A549 (cell line): Measurements from ENCODE around the gene SYAP1.

Experiments
- BHLHE40 ChIP-seq: IDR thresholded peaks from 2 replicates; pipeline ENCODE4 v1.6.1; 2012; ENCODE audit warnings: low read depth, low read length, inconsistent platforms
- FOSB ChIP-seq: fragments of 250-450 bp; sonication (Bioruptor Pico); IDR thresholded peaks from 2 replicates; pipeline ENCODE4 v1.5.0; 2020; ENCODE audit warnings: mild to moderate bottlenecking, moderate library complexity
- PHF8 ChIP-seq: fragments of 200-600 bp; sonication (generic); IDR thresholded peaks from 2 replicates; pipeline ENCODE4 v1.6.1; 2016; ENCODE audit warnings: low read depth, mild to moderate bottlenecking, antibody characterized with exemption, moderate library complexity, borderline replicate concordance
- RAD21 ChIP-seq, 2 experiments: fragments of >200 bp in 1 of 2; sonication (Bioruptor Twin) in 1 of 2; formaldehyde crosslinking in 1 of 2; IDR thresholded peaks in 1 of 2; conservative IDR thresholded peaks in 1 of 2; 2 replicates in 1 of 2; 3 replicates in 1 of 2; pipeline ENCODE4 v1.6.1; 2012 to 2018; ENCODE audit warnings: inconsistent platforms in 1 of 2
- RFX5 ChIP-seq: fragments of 450-650 bp; IDR thresholded peaks from 2 replicates; pipeline ENCODE4 v1.7.1; 2014; ENCODE audit warnings: antibody characterized with exemption, mild to moderate bottlenecking, moderate library complexity
- ZC3H11A ChIP-seq: fragments of 450-650 bp; IDR thresholded peaks from 2 replicates; pipeline ENCODE4 v1.6.1; 2014; ENCODE audit warnings: antibody characterized with exemption, mild to moderate bottlenecking
- TF ChIP-seq, protein P1 (sequence below): fragments of >200 bp; sonication (Bioruptor Twin); formaldehyde crosslinking; IDR thresholded peaks from 3 replicates; pipeline ENCODE4 v1.5.1; 2016
- TF ChIP-seq, protein P2 (sequence below): fragments of >200 bp; sonication (Bioruptor Twin); formaldehyde crosslinking; IDR thresholded peaks from 2 replicates; pipeline ENCODE4 v1.6.1; 2016
- TF ChIP-seq, protein P3 (sequence below): fragments of 200-600 bp; sonication (generic); IDR thresholded peaks from 2 replicates; pipeline ENCODE4 v1.6.1; 2016; ENCODE audit warnings: antibody characterized with exemption, mild to moderate bottlenecking, moderate library complexity

DNA sequence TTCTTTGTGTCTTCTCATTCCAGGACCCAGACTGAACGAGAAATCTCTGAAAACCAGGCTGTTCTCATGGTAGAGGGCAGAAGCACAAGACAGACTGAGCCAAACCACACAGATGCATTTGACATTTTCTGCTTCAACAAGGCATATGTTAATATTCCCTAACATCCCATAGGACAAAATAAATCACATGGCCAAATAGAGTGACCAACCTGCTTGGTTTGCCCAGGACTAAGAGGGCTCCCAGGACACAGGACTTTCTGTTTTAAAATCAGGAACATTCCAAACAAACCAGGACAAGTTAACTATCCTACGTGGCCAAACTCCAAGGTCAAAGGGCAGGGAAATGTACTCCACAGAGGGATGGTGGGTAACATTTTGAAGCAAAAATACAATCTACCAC, 18.7 kb upstream of the SYAP1 start:
- TF ChIP-seq, protein P1, sequence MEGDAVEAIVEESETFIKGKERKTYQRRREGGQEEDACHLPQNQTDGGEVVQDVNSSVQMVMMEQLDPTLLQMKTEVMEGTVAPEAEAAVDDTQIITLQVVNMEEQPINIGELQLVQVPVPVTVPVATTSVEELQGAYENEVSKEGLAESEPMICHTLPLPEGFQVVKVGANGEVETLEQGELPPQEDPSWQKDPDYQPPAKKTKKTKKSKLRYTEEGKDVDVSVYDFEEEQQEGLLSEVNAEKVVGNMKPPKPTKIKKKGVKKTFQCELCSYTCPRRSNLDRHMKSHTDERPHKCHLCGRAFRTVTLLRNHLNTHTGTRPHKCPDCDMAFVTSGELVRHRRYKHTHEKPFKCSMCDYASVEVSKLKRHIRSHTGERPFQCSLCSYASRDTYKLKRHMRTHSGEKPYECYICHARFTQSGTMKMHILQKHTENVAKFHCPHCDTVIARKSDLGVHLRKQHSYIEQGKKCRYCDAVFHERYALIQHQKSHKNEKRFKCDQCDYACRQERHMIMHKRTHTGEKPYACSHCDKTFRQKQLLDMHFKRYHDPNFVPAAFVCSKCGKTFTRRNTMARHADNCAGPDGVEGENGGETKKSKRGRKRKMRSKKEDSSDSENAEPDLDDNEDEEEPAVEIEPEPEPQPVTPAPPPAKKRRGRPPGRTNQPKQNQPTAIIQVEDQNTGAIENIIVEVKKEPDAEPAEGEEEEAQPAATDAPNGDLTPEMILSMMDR: no peak
- no peak for TF ChIP-seq PHF8
- TF ChIP-seq, protein P2, sequence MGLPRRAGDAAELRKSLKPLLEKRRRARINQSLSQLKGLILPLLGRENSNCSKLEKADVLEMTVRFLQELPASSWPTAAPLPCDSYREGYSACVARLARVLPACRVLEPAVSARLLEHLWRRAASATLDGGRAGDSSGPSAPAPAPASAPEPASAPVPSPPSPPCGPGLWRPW: no peak
- TF ChIP-seq ZC3H11A: no peak
- no peak for TF ChIP-seq FOSB (CRISPR knock-in tag)
- TF ChIP-seq, protein P3, sequence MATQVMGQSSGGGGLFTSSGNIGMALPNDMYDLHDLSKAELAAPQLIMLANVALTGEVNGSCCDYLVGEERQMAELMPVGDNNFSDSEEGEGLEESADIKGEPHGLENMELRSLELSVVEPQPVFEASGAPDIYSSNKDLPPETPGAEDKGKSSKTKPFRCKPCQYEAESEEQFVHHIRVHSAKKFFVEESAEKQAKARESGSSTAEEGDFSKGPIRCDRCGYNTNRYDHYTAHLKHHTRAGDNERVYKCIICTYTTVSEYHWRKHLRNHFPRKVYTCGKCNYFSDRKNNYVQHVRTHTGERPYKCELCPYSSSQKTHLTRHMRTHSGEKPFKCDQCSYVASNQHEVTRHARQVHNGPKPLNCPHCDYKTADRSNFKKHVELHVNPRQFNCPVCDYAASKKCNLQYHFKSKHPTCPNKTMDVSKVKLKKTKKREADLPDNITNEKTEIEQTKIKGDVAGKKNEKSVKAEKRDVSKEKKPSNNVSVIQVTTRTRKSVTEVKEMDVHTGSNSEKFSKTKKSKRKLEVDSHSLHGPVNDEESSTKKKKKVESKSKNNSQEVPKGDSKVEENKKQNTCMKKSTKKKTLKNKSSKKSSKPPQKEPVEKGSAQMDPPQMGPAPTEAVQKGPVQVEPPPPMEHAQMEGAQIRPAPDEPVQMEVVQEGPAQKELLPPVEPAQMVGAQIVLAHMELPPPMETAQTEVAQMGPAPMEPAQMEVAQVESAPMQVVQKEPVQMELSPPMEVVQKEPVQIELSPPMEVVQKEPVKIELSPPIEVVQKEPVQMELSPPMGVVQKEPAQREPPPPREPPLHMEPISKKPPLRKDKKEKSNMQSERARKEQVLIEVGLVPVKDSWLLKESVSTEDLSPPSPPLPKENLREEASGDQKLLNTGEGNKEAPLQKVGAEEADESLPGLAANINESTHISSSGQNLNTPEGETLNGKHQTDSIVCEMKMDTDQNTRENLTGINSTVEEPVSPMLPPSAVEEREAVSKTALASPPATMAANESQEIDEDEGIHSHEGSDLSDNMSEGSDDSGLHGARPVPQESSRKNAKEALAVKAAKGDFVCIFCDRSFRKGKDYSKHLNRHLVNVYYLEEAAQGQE: no peak
- TF ChIP-seq RAD21 (conservative IDR thresholded peaks at IDR 0.05 in 1 of 2, IDR thresholded peaks at IDR 0.05 in 1 of 2): no peak
- TF ChIP-seq RFX5: no peak
- TF ChIP-seq BHLHE40: no peak
